CD4-positive, alpha-beta T cell (primary cell): ENCODE measurements around the gene AUP1. TPM values are rescaled to one million over a fixed set of nuclear protein-coding genes. Genes with fewer than 3 reads are reported as not detected.

ENCODE experiments used
- ATAC-seq: fragments of 200-7000 bp; cut with Tn5 transposase; one replicate; pipeline ENCODE4 v1.10.0; 2022; ENCODE audit warnings: mild to moderate bottlenecking; ENCODE audit not compliant: poor library complexity
- CTCF ChIA-PET: fragments of 350-600 bp; sonication (Branson Sonifier 250); formaldehyde crosslinking; loops from one replicate; lab custom pipeline; 2021; ENCODE audit warnings: antibody characterized with exemption, inconsistent platforms; lab: Charles Lee
- POLR2A ChIA-PET: fragments of 350-600 bp; sonication (Branson Sonifier 250); formaldehyde crosslinking; loops from one replicate; lab custom pipeline; 2021; ENCODE audit warnings: antibody characterized with exemption, inconsistent platforms; lab: Charles Lee
- DNase-seq, 14 experiments: peaks; one replicate each; pipeline ENCODE4 v3.0.0-alpha.2; 2013 to 2020; ENCODE audit warnings: mixed read lengths in 2 of 14
- H3K27ac ChIP-seq, 2 donors: one replicate each; pipeline versions ENCODE4 v1.5.1 to v1.7.0; 2013; ENCODE audit warnings: low read length in 2 of 2, low read depth in 1 of 2, mild to moderate bottlenecking in 1 of 2
- H3K27me3 ChIP-seq, 2 experiments: 1 replicate in 1 of 2; 2 replicates in 1 of 2; pipeline versions ENCODE4 v1.6.1 to v1.7.0; 2013; ENCODE audit warnings: low read length in 2 of 2, control low read depth in 1 of 2, mild to moderate bottlenecking in 1 of 2, moderate library complexity in 1 of 2; ENCODE audit not compliant: insufficient read depth in 2 of 2, control insufficient read depth in 1 of 2
- H3K36me3 ChIP-seq: one replicate; pipeline ENCODE4 v1.6.1; 2013; ENCODE audit warnings: low read length, control low read depth; ENCODE audit not compliant: insufficient read depth
- H3K4me1 ChIP-seq: one replicate; pipeline ENCODE4 v1.6.1; 2013; ENCODE audit warnings: low read length, control low read depth; ENCODE audit not compliant: insufficient read depth
- H3K4me3 ChIP-seq: one replicate; pipeline ENCODE4 v1.5.1; 2013; ENCODE audit warnings: mild to moderate bottlenecking, low read length, moderate library complexity
- H3K9me3 ChIP-seq, 2 experiments: 1 replicate in 1 of 2; 2 replicates in 1 of 2; pipeline versions ENCODE4 v1.6.1 to v1.7.0; 2013; ENCODE audit warnings: low read length in 2 of 2, mild to moderate bottlenecking in 2 of 2, control low read depth in 1 of 2, moderate library complexity in 1 of 2; ENCODE audit not compliant: control insufficient read depth in 1 of 2, insufficient read depth in 1 of 2
- H3K27ac Mint-ChIP-seq: one replicate; pipeline ENCODE4 v1.8.0; 2020; ENCODE audit warnings: mixed read lengths
- H3K27me3 Mint-ChIP-seq: one replicate; pipeline ENCODE4 v1.8.0; 2021; ENCODE audit warnings: mixed read lengths
- H3K36me3 Mint-ChIP-seq: one replicate; pipeline ENCODE4 v1.8.0; 2021; ENCODE audit warnings: low read depth, mixed read lengths
- H3K4me1 Mint-ChIP-seq: one replicate; pipeline ENCODE4 v1.8.0; 2021; ENCODE audit warnings: low read depth, mixed read lengths
- H3K4me3 Mint-ChIP-seq: one replicate; pipeline ENCODE4 v1.8.0; 2020; ENCODE audit warnings: mild to moderate bottlenecking, mixed read lengths
- H3K9me3 Mint-ChIP-seq: one replicate; pipeline ENCODE4 v1.8.0; 2020; ENCODE audit warnings: mixed read lengths
- CTCF ChIP-seq: fragments of 200-600 bp; IDR thresholded peaks from one replicate; pipeline ENCODE4 v1.8.0; 2022; ENCODE audit warnings: antibody characterized with exemption, mild to moderate bottlenecking
- intact Hi-C, 2 experiments: fragments of 100-400 bp; cut with DNase I in 1 of 2; cut with micrococcal nuclease in 1 of 2; formaldehyde crosslinking; loops; one replicate each; pipeline versions ENCODE4 v1.15.1 to v1.9.0; 2023 to 2025; cut with DNase I, micrococcal nuclease
- total RNA-seq, 174 experiments: library from RNA in 2 of 174; stranded (reverse) in 2 of 174; gene quantifications; one replicate each; pipeline ENCODE4 v1.2.3 and lab custom pipeline; 2021 to 2026

AUP1 gene
- total RNA-seq, 2 experiments from 2014 or later = 162 to 170 TPM

- H3K9me3 ChIP-seq = peaks cover 0 to 37% of the 10 kb centered on the region in 2 experiments
- H3K4me1 ChIP-seq = peaks cover 44% of the 10 kb centered on the region
- Mint-ChIP-seq H3K4me1 (peaks cover 53% of the 10 kb centered on the region), H3K36me3 (peaks cover 7% of the 10 kb centered on the region), H3K27ac (no peak overlapping the region), H3K27me3 (peaks cover 60% of the 10 kb centered on the region), H3K9me3 (no peaks in the 10 kb centered on the region), H3K4me3 (peak overlapping the region; percentile 82)
- intact Hi-C loops = no loop called here
- POLR2A ChIA-PET = interaction anchor here (0.8 to 4.5 kb wide), 7 partner anchors 9 to 42 kb away, joined by 3 to 21 read pairs (median 4); partner anchors contain the start of genes AUP1, CCDC142, HTRA2 and PCGF1
- H3K36me3 ChIP-seq = peaks cover 5% of the 10 kb centered on the region
- DNase-seq (peak in 3 of 14 experiments; percentile 34 to 51 (median 41)), ATAC-seq (peak; percentile 28)
- H3K27me3 ChIP-seq = peaks cover 46 to 60% of the 10 kb centered on the region in 2 experiments
- CTCF ChIA-PET = interaction anchor here (0.9 to 1.1 kb wide), 2 partner anchors 11 to 26 kb away, joined by 3 read pairs; partner anchors contain the start of gene MRPL53
- TF ChIP-seq CTCF = no peak
- H3K27ac ChIP-seq = no peak overlapping the region
- peak overlapping the region; percentile 64 for H3K4me3 ChIP-seq
Observed at GRCh38 chr2:74498500-74499266, 30.8 kb downstream of the AUP1 start.

- H3K27me3 Mint-ChIP-seq = peaks cover 53% of the 10 kb centered on the region
- Histone ChIP-seq H3K36me3 (peaks cover 12% of the 10 kb centered on the region), H3K9me3 (peaks cover 0 to 29% of the 10 kb centered on the region in 2 experiments), H3K27ac (no peak overlapping the region), H3K4me1 (peaks cover 37% of the 10 kb centered on the region), H3K27me3 (peaks cover 38 to 53% of the 10 kb centered on the region in 2 experiments), H3K4me3 (peak overlapping the region; percentile 64)
- intact Hi-C loops = no loop called here
- H3K4me1 Mint-ChIP-seq = peaks cover 46% of the 10 kb centered on the region
- no peak for TF ChIP-seq CTCF
- H3K36me3 Mint-ChIP-seq = peaks cover 15% of the 10 kb centered on the region
- CTCF ChIA-PET = interaction anchor here (0.9 to 1.1 kb wide), 2 partner anchors 12 to 25 kb away, joined by 3 read pairs; partner anchors contain the start of gene MRPL53
- peak overlapping the region; percentile 82 for H3K4me3 Mint-ChIP-seq
- no peaks in the 10 kb centered on the region for H3K9me3 Mint-ChIP-seq
- no peak overlapping the region for H3K27ac Mint-ChIP-seq
- ATAC-seq (peak; percentile 31), DNase-seq (peak in 4 of 14 experiments; percentile 26 to 62 (median 41))
- POLR2A ChIA-PET = interaction anchor here (0.8 to 4.5 kb wide), 5 partner anchors 9 to 40 kb away, joined by 3 to 21 read pairs (median 3); partner anchors contain the start of genes CCDC142, PCGF1, TTC31 and WBP1
Observed at GRCh38 chr2:74497777-74498499, 31.6 kb downstream of the AUP1 start.
